SK-N-SH (cell line): ENCODE results near the gene PRKACA. TPM values are rescaled to one million over a fixed set of nuclear protein-coding genes. Genes with fewer than 3 reads are reported as not detected.
"Not testable (repeated sequence)": the region's sequence is repeated elsewhere in the genome, so short reads cannot be mapped to it uniquely, and the experiment has no call there.

Experiments
- CTCF ChIA-PET: fragments of 300-600, 350-600 bp; formaldehyde crosslinking; extraction: SDS; loops from one replicate; lab custom pipeline; 2021; lab: Yijun Ruan, JAX
- POLR2A ChIA-PET: fragments of 350-600 bp; sonication (Branson Sonifier 250); formaldehyde crosslinking; extraction: SDS; loops from one replicate; lab custom pipeline; 2020; ENCODE audit warnings: antibody characterized with exemption, inconsistent platforms; lab: Yijun Ruan, JAX
- DNase-seq: peaks from one replicate; pipeline ENCODE4 v3.0.0; 2012
- H2AFZ ChIP-seq: fragments of 200-600 bp; sonication (generic); 2 replicates; pipeline ENCODE4 v1.8.1; 2016; ENCODE audit warnings: antibody characterized with exemption, mild to moderate bottlenecking, low read depth
- H3F3A ChIP-seq: fragments of 200-600 bp; sonication (generic); replicated peaks from 2 replicates; pipeline ENCODE3; 2016; ENCODE audit warnings: antibody characterized with exemption, mild to moderate bottlenecking; ENCODE audit not compliant: insufficient read depth
- H3K27ac ChIP-seq, 2 experiments: fragments of 200-500 bp in 1 of 2; fragments of 200-600 bp in 1 of 2; sonication (Bioruptor generic) in 1 of 2; sonication (generic), shearing (Covaris generic) in 1 of 2; 2 replicates each; pipeline versions ENCODE4 v1.5.1 to v1.6.1; 2014 to 2016; ENCODE audit warnings: low read depth in 2 of 2, inconsistent platforms in 1 of 2, low read length in 1 of 2, mild to moderate bottlenecking in 1 of 2, mixed read lengths in 1 of 2
- H3K27me3 ChIP-seq: fragments of 200-600 bp; sonication (generic), shearing (Covaris generic); 2 replicates; pipeline ENCODE4 v1.6.1; 2016; ENCODE audit warnings: mixed run types; ENCODE audit not compliant: insufficient read depth
- H3K36me3 ChIP-seq, 2 experiments: fragments of 200-500 bp in 1 of 2; fragments of 200-600 bp in 1 of 2; sonication (Bioruptor generic) in 1 of 2; sonication (generic) in 1 of 2; replicated peaks in 1 of 2; 2 replicates each; pipeline versions ENCODE3 to v1.5.1; 2014 to 2016; ENCODE audit warnings: low read length in 1 of 2, mild to moderate bottlenecking in 1 of 2; ENCODE audit not compliant: insufficient read depth in 2 of 2, control insufficient read depth in 1 of 2
- H3K4me1 ChIP-seq, 2 experiments: fragments of 200-500 bp in 1 of 2; fragments of 200-600 bp in 1 of 2; sonication (Bioruptor generic) in 1 of 2; sonication (generic), shearing (Covaris generic) in 1 of 2; 2 replicates each; pipeline versions ENCODE4 v1.5.1 to v1.6.1; 2014 to 2016; ENCODE audit warnings: low read depth in 1 of 2, low read length in 1 of 2, mixed run types in 1 of 2; ENCODE audit not compliant: insufficient read depth in 2 of 2, control insufficient read depth in 1 of 2
- H3K4me2 ChIP-seq: fragments of 200-600 bp; sonication (generic), shearing (Covaris generic); 2 replicates; pipeline ENCODE4 v1.6.1; 2017; ENCODE audit warnings: mixed run types
- H3K4me3 ChIP-seq, 2 experiments: fragments of 200-500 bp in 1 of 2; fragments of 200-600 bp in 1 of 2; sonication (Bioruptor generic) in 1 of 2; sonication (generic), shearing (Covaris generic) in 1 of 2; 2 replicates each; pipeline versions ENCODE4 v1.5.1 to v1.8.1; 2014 to 2016; ENCODE audit warnings: low read depth in 2 of 2, inconsistent platforms in 1 of 2, low read length in 1 of 2, mild to moderate bottlenecking in 1 of 2, mixed read lengths in 1 of 2, moderate library complexity in 1 of 2
- H3K79me2 ChIP-seq: fragments of 200-600 bp; sonication (generic); 2 replicates; pipeline ENCODE4 v1.8.1; 2017; ENCODE audit warnings: mild to moderate bottlenecking; ENCODE audit not compliant: insufficient read depth
- H3K9ac ChIP-seq: fragments of 200-600 bp; sonication (generic); 2 replicates; pipeline ENCODE4 v1.6.1; 2017; ENCODE audit warnings: mixed run types
- H3K9me2 ChIP-seq: fragments of 200-600 bp; sonication (generic); 2 replicates; pipeline ENCODE4 v1.6.1; 2017; ENCODE audit warnings: mixed run types
- H3K9me3 ChIP-seq: fragments of 200-600 bp; sonication (generic); 2 replicates; pipeline ENCODE4 v1.6.1; 2017; ENCODE audit warnings: mixed run types, mild to moderate bottlenecking, moderate library complexity
- H4K20me1 ChIP-seq: fragments of 200-600 bp; sonication (generic); 2 replicates; pipeline ENCODE4 v1.6.1; 2017; ENCODE audit warnings: mild to moderate bottlenecking, mixed run types; ENCODE audit not compliant: insufficient read depth
- CTCF ChIP-seq: fragments of 200-600 bp; sonication (generic); IDR thresholded peaks from 2 replicates; pipeline ENCODE4 v1.6.1; 2017; ENCODE audit warnings: antibody characterized with exemption, mild to moderate bottlenecking, moderate library complexity
- RAD21 ChIP-seq: IDR thresholded peaks from 2 replicates; pipeline ENCODE4 v1.6.1; 2012; ENCODE audit warnings: mild to moderate bottlenecking, low read length
- SMC3 ChIP-seq: IDR thresholded peaks from 2 replicates; pipeline ENCODE4 v1.6.1; 2012; ENCODE audit warnings: low read depth, low read length, improper control_type of control experiment
- WGBS: methylation state at CpG from one replicate; pipeline ENCODE4 v1.1.6; 2017; ENCODE audit warnings: low lambda C conversion rate; 5-methylcytosine and 5-hydroxymethylcytosine counted together
- polyA plus RNA-seq, 3 experiments: library from polyadenylated mRNA; depleted of rRNA; stranded (reverse); fragments of >200 nt; gene quantifications; 2 replicates each; pipeline ENCODE4 v1.2.3, GENCODE V29; 2012

The PRKACA gene
- polyA plus RNA-seq, 1 of the 3 experiments (the other 2 are of a cell fraction) = 48.4 TPM

- DNase-seq = peak; percentile 81
- not testable (repeated sequence) for H2AFZ ChIP-seq, H3K4me2 ChIP-seq, H3K9ac ChIP-seq, H3K4me1 ChIP-seq, H3F3A ChIP-seq, H3K9me2 ChIP-seq, H3K27me3 ChIP-seq, H3K9me3 ChIP-seq, H3K36me3 ChIP-seq
- 74% methylated on average over 19 of the region's 19 CpGs for WGBS
- peak overlapping the region in 1 of 2 experiments; percentile 34; a peak in 1 of 4 replicates for H3K27ac ChIP-seq
- TF ChIP-seq SMC3 = peak; percentile 30; the same call in 1 of the 2 replicates
- TF ChIP-seq CTCF = peak; percentile 69
- peak; percentile 56 for TF ChIP-seq RAD21
- TF ChIP-seq, all 33 proteins: peak for 3; not testable (repeated sequence) for 30
- ChIA-PET CTCF (interaction anchor here (0.7 to 6.0 kb wide), 32 partner anchors 11 to 467 kb away, joined by 3 to 36 read pairs (median 4); partner anchors contain the start of genes IL27RA, MISP3 and RLN3), POLR2A (interaction anchor here (0.5 to 1.4 kb wide), 2 partner anchors 11 to 423 kb away, joined by 3 read pairs; partner anchors contain the start of gene IL27RA)
- not testable (repeated sequence) for H3K79me2 ChIP-seq, H4K20me1 ChIP-seq, H3K4me3 ChIP-seq
Observed at GRCh38 chr19:14042659-14043608, 74.6 kb downstream of the PRKACA start.

Other genes starting within 250 kb of the PRKACA start
- gene NANOS3, start 240.6 kb downstream of the PRKACA start, polyA plus RNA-seq (2012; rRNA removed) = 0.53 and 0.57 TPM in 2 replicates
- gene BRME1, start 211.6 kb downstream of the PRKACA start, polyA plus RNA-seq (2012; rRNA removed) = 1.5 and 1.8 TPM in 2 replicates
- 18.7 and 24.2 TPM in 2 replicates for gene CC2D1A, start 211.6 kb downstream of the PRKACA start, polyA plus RNA-seq (2012; rRNA removed)
- 4.2 and 7.5 TPM in 2 replicates for gene PODNL1, start 179.3 kb downstream of the PRKACA start, polyA plus RNA-seq (2012; rRNA removed)
- 36.7 and 55.6 TPM in 2 replicates for gene DCAF15, start 165.3 kb downstream of the PRKACA start, polyA plus RNA-seq (2012; rRNA removed)
- gene RFX1, start 111.4 kb downstream of the PRKACA start, polyA plus RNA-seq (2012; rRNA removed) = 0.54 and 1.5 TPM in 2 replicates
- gene RLN3, start 89.6 kb downstream of the PRKACA start, polyA plus RNA-seq (2012; rRNA removed) = not detected in 2 replicates
- gene IL27RA, start 86.0 kb downstream of the PRKACA start, polyA plus RNA-seq (2012; rRNA removed) = 9.3 TPM in 2 replicates
- 5.2 and 5.5 TPM in 2 replicates for gene PALM3, start 55.7 kb downstream of the PRKACA start, polyA plus RNA-seq (2012; rRNA removed)
- 1.6 and 2.6 TPM in 2 replicates for gene MISP3, start 45.0 kb downstream of the PRKACA start, polyA plus RNA-seq (2012; rRNA removed)
- gene C19orf67, start 32.0 kb downstream of the PRKACA start, polyA plus RNA-seq (2012; rRNA removed) = not detected in 2 replicates
- gene SAMD1, start 27.0 kb downstream of the PRKACA start, polyA plus RNA-seq (2012; rRNA removed) = 11.7 and 19.0 TPM in 2 replicates
- 17.8 and 19.0 TPM in 2 replicates for gene ASF1B, start 18.8 kb upstream of the PRKACA start, polyA plus RNA-seq (2012; rRNA removed)
- 13.4 TPM in 2 replicates for gene ADGRL1, start 88.4 kb upstream of the PRKACA start, polyA plus RNA-seq (2012; rRNA removed)